Measurements from ENCODE around the gene PDCD1.
"Not testable (repeated sequence)": the region's sequence is repeated elsewhere in the genome, so short reads cannot be mapped to it uniquely, and the experiment has no call there.

Gene PDCD1

GRCh38 chr2:241801611-241802420 lies 56.9 kb downstream of the PDCD1 start:
- Histone ChIP-seq H3K4me1 (ENCODE audit: control insufficient read depth in 1 of 2, insufficient read depth in 2 of 2, low read length in 2 of 2) (peaks cover 0 to 20% of the 10 kb centered on the region in 2 donors), H3K27me3 (ENCODE audit: control insufficient read depth in 1 of 2, insufficient read depth in 2 of 2, low read length in 2 of 2) (peaks cover 11 to 20% of the 10 kb centered on the region in 2 donors), H3K9me3 (ENCODE audit: control insufficient read depth in 1 of 2, low read length in 2 of 2) (no peaks in the 10 kb centered on the region), H3K27ac (ENCODE audit: low read depth, low read length) (no peak overlapping the region), H3K9ac (ENCODE audit: low read depth in 1 of 2, low read length in 2 of 2) (no peak overlapping the region), H3K4me3 (ENCODE audit: low read depth in 1 of 2, low read length in 2 of 2) (no peak overlapping the region), H3K36me3 (ENCODE audit: control insufficient read depth in 1 of 2, insufficient read depth in 2 of 2, low read length in 2 of 2) (no peaks in the 10 kb centered on the region)

DNA sequence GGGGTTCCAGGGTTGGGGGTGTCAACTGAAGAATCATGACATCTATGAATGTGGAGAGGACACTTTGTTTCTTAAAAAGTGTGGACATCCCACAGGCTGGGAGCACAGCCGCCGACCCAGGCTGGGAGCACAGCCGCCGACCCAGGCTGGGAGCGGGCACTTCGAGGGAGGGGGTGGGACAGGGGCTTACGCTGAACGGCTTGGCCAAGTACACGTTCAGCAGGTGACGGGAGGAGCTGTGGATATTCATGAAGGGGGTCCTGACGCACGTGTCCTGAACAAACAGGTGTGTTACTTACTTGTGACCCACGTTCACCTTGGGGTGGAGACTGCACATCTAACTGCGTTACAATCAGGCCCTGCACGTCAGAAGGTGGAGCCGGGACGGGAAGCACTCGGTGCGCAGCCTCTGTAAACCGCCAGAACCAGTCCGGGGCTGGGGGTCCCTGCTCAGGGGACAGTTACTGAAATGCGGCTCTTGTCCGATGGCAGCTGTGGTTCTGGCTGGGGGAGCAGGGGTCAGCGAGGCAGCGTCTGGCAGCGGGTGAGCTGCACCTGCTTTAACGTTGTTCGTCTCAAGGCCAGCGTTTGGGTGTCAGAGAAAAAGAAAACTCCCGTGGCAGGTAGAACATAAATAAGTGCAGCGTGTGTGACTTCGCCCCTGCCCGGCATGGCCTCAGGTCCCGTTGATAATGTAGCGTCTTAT lies 58.3 kb downstream of the PDCD1 start:
- H3K36me3 ChIP-seq (ENCODE audit: control insufficient read depth in 1 of 2, insufficient read depth in 2 of 2, low read length in 2 of 2); H3K9ac ChIP-seq (ENCODE audit: low read depth in 1 of 2, low read length in 2 of 2); H3K4me3 ChIP-seq (ENCODE audit: low read depth in 1 of 2, low read length in 2 of 2); H3K9me3 ChIP-seq (ENCODE audit: control insufficient read depth in 1 of 2, low read length in 2 of 2); H3K27ac ChIP-seq (ENCODE audit: low read depth, low read length): not testable (repeated sequence)
- H3K4me1 ChIP-seq (ENCODE audit: control insufficient read depth in 1 of 2, insufficient read depth in 2 of 2, low read length in 2 of 2) = peaks cover 0 to 20% of the 10 kb centered on the region in 2 donors
- peaks cover 11 to 20% of the 10 kb centered on the region in 2 donors for H3K27me3 ChIP-seq (ENCODE audit: control insufficient read depth in 1 of 2, insufficient read depth in 2 of 2, low read length in 2 of 2)
